Loucy (cell line): ENCODE results near the gene DCP1A.
A peak's percentile ranks its signal among the peaks of the same experiment; 100 is the strongest.

Source experiments
- H2AFZ ChIP-seq: fragments of 200-600 bp; sonication (generic); 2 replicates; pipeline ENCODE4 v1.6.0; 2016; ENCODE audit warnings: antibody characterized with exemption, mild to moderate bottlenecking, low read length, moderate library complexity
- H3F3A ChIP-seq: fragments of 200-600 bp; 2 replicates; pipeline ENCODE4 v1.6.0; 2016; ENCODE audit warnings: antibody characterized with exemption, low read depth, mild to moderate bottlenecking
- H3K27me3 ChIP-seq: fragments of 200-600 bp; sonication (generic); 2 replicates; pipeline ENCODE4 v1.6.1; 2014; ENCODE audit warnings: low read length, mild to moderate bottlenecking; ENCODE audit not compliant: insufficient read depth, poor library complexity, severe bottlenecking
- H3K36me3 ChIP-seq: fragments of 200-600 bp; sonication (generic); 2 replicates; pipeline ENCODE4 v1.6.1; 2016; ENCODE audit warnings: low read length; ENCODE audit not compliant: insufficient read depth
- H3K4me1 ChIP-seq: fragments of 200-600 bp; sonication (generic); 2 replicates; pipeline ENCODE4 v1.5.1; 2014; ENCODE audit warnings: low read length, mild to moderate bottlenecking; ENCODE audit not compliant: insufficient read depth, poor library complexity, severe bottlenecking
- H3K4me2 ChIP-seq: fragments of 200-600 bp; sonication (generic); 2 replicates; pipeline ENCODE4 v1.6.0; 2014; ENCODE audit warnings: antibody characterized with exemption, low read length, low read depth, mild to moderate bottlenecking; ENCODE audit not compliant: poor library complexity, severe bottlenecking
- H3K4me3 ChIP-seq: fragments of 200-600 bp; sonication (generic); 2 replicates; pipeline ENCODE4 v1.5.1; 2014; ENCODE audit warnings: low read length, mild to moderate bottlenecking, mixed read lengths; ENCODE audit not compliant: poor library complexity, severe bottlenecking
- H3K79me2 ChIP-seq: fragments of 200-600 bp; sonication (generic); 2 replicates; pipeline ENCODE4 v1.6.1; 2014; ENCODE audit warnings: low read length; ENCODE audit not compliant: insufficient read depth
- H3K9ac ChIP-seq: fragments of 200-600 bp; sonication (generic); 2 replicates; pipeline ENCODE4 v1.6.0; 2014; ENCODE audit warnings: mild to moderate bottlenecking, low read depth, low read length, moderate library complexity; ENCODE audit not compliant: poor library complexity, severe bottlenecking
- H3K9me2 ChIP-seq: fragments of 200-600 bp; sonication (generic); replicated peaks from 2 replicates; pipeline ENCODE4 v1.6.1; 2016; ENCODE audit warnings: low read depth, low read length, mixed read lengths
- H3K9me3 ChIP-seq: fragments of 200-600 bp; sonication (generic); 2 replicates; pipeline ENCODE4 v1.6.1; 2014; ENCODE audit warnings: mild to moderate bottlenecking, antibody characterized with exemption, low read length, low read depth; ENCODE audit not compliant: insufficient read depth
- H4K20me1 ChIP-seq: fragments of 200-600 bp; sonication (generic); 2 replicates; pipeline ENCODE4 v1.6.0; 2014; ENCODE audit warnings: antibody characterized with exemption, low read length, mild to moderate bottlenecking; ENCODE audit not compliant: insufficient read depth, poor library complexity, severe bottlenecking
- EZH2phosphoT487 ChIP-seq: fragments of 200-600 bp; IDR thresholded peaks from 2 replicates; pipeline ENCODE4 v1.6.1; 2018; ENCODE audit warnings: antibody characterized with exemption, mild to moderate bottlenecking, moderate library complexity, borderline replicate concordance
- TF ChIP-seq, protein P1 (sequence below): fragments of 200-600 bp; sonication (generic); conservative IDR thresholded peaks from 2 replicates; pipeline ENCODE4 v1.5.1; 2014; ENCODE audit warnings: mild to moderate bottlenecking, antibody characterized with exemption, low read length

Gene DCP1A

DNA sequence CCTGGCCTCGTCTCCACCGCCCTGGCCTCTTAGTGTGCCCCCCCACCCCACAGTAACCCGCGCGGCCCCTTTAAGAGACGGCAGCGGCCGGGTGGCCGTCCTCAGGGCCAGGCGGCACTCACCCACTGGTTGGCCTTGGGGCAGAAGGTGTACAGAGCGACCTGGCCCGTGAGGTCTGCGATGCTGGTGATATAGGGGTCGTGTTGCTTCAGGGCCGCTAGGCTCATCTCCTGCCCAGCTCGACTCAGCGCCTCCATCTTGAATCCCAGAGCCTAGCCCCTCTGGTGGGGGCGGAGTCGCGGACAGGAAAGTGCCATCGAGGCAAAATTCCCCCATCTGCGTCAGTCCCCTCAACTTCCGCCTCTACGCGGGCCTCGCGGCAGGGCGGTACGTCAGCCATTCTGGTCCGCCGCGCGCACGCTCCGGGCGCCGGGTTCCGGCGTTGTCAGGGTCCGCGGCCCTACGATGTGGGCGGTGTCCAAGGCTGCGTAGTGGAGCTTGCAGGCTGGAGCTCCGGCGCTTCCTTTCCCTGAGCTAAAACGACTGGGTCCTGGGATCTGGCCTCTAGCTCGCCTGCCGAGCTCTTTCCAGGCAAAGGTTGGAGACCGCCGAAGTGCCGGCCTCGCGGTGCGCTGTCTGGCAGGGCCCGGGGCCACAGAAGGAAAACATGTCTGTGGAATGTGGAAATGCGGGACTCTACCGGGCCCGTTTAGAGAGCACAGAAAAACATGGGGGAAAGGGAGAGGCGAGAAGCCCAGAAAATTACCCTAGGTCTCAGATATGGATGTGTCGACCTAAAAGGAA is at the start of gene DCP1A:
TSS of gene DCP1A (minus strand) at position 283 of the 804 bp plus-strand sequence. CDS start at position 257, 26 bp downstream.
- Histone ChIP-seq H2AFZ (peak within 1 kb of the TSS; percentile 97), H3K9me3 (no peaks in the 10 kb centered on the region), H3K9me2 (no peaks in the 10 kb centered on the region), H3K79me2 (peaks cover 48% of the 10 kb centered on the region), H3F3A (no peaks in the 10 kb centered on the region), H3K4me1 (peaks cover 41% of the 10 kb centered on the region), H4K20me1 (peaks cover 28% of the 10 kb centered on the region), H3K4me3 (peak within 1 kb of the TSS; percentile 84), H3K9ac (peak within 1 kb of the TSS; percentile 84), H3K4me2 (peak within 1 kb of the TSS; percentile 87), H3K36me3 (peaks cover 7% of the 10 kb centered on the region; the same call in 1 of the 2 replicates), H3K27me3 (no peaks in the 10 kb centered on the region)
- no peak for TF ChIP-seq EZH2phosphoT487
- TF ChIP-seq, protein P1, sequence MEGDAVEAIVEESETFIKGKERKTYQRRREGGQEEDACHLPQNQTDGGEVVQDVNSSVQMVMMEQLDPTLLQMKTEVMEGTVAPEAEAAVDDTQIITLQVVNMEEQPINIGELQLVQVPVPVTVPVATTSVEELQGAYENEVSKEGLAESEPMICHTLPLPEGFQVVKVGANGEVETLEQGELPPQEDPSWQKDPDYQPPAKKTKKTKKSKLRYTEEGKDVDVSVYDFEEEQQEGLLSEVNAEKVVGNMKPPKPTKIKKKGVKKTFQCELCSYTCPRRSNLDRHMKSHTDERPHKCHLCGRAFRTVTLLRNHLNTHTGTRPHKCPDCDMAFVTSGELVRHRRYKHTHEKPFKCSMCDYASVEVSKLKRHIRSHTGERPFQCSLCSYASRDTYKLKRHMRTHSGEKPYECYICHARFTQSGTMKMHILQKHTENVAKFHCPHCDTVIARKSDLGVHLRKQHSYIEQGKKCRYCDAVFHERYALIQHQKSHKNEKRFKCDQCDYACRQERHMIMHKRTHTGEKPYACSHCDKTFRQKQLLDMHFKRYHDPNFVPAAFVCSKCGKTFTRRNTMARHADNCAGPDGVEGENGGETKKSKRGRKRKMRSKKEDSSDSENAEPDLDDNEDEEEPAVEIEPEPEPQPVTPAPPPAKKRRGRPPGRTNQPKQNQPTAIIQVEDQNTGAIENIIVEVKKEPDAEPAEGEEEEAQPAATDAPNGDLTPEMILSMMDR, result no peak

GRCh38 chr3:53384465-53385423 is 37.4 kb upstream of the DCP1A start:
- H4K20me1 ChIP-seq, result no peaks in the 10 kb centered on the region
- H3K4me1 ChIP-seq, result no peaks in the 10 kb centered on the region
- H3K9ac ChIP-seq, result no peak overlapping the region
- no peak overlapping the region for H3K4me2 ChIP-seq
- no peaks in the 10 kb centered on the region for H3K27me3 ChIP-seq
- no peaks in the 10 kb centered on the region for H3K79me2 ChIP-seq
- H3K36me3 ChIP-seq, result no peaks in the 10 kb centered on the region
- no peak for TF ChIP-seq EZH2phosphoT487
- TF ChIP-seq, protein P1, result no peak
- H3K9me3 ChIP-seq, result no peaks in the 10 kb centered on the region
- H3K9me2 ChIP-seq, result no peaks in the 10 kb centered on the region
- no peak overlapping the region for H3K4me3 ChIP-seq
- no peak overlapping the region for H2AFZ ChIP-seq
- H3F3A ChIP-seq, result no peaks in the 10 kb centered on the region

DNA sequence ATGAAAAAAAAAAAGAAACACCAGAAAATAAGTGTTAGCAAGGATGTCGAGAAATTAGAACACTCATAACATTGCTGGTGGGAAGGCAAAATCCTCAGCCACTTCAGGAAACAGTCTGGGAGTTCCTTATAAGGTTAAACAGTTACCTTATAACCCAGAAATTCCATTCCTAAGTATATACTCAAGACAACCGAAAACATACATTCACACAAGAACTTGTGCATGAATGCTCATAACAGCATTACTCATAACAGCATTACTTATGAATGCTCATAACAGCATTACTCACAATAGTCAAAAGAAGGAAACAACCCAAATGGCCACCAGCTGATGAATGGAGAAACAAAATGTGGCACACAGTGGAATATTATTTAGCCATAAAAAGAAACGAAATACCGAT is 34.8 kb upstream of the DCP1A start:
- Histone ChIP-seq H3K9me3 (no peaks in the 10 kb centered on the region), H3K4me1 (no peaks in the 10 kb centered on the region), H3K27me3 (no peaks in the 10 kb centered on the region), H3K4me3 (no peak overlapping the region), H2AFZ (no peak overlapping the region), H3K79me2 (no peaks in the 10 kb centered on the region), H4K20me1 (no peaks in the 10 kb centered on the region), H3K9me2 (no peaks in the 10 kb centered on the region), H3K4me2 (no peak overlapping the region), H3K36me3 (no peaks in the 10 kb centered on the region), H3F3A (no peaks in the 10 kb centered on the region), H3K9ac (no peak overlapping the region)
- TF ChIP-seq EZH2phosphoT487, result no peak
- TF ChIP-seq, protein P1, result no peak
